Activated gamma-delta T cell (primary cell): ENCODE measurements around the gene CDC123.
"Not testable (repeated sequence)": the region's sequence is repeated elsewhere in the genome, so short reads cannot be mapped to it uniquely, and the experiment has no call there.

ENCODE experiments used
- DNase-seq: peaks from one replicate; lab custom pipeline; 2025; lab: John Stamatoyannopoulos, UW

Gene CDC123

DNA sequence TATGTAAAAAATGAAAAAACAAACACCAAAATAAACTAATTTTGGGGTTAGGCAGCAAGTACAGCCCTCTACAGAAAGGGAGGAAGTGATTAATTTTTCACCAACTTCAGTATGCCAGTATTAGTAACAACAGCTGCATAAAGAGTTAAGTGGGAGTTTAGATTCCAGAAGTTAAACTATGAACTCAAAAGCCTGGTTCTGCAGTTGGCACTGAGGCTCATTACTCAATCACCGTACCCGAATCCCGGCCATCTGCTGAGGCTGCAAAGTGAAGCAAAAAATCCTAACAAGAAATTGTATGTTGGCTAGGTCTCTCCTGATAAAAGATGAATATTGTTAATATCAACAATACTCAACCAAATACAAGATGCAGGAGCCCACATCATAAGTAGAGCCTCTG is 4.3 kb upstream of the CDC123 start:
- DNase-seq, result no peak

DNA sequence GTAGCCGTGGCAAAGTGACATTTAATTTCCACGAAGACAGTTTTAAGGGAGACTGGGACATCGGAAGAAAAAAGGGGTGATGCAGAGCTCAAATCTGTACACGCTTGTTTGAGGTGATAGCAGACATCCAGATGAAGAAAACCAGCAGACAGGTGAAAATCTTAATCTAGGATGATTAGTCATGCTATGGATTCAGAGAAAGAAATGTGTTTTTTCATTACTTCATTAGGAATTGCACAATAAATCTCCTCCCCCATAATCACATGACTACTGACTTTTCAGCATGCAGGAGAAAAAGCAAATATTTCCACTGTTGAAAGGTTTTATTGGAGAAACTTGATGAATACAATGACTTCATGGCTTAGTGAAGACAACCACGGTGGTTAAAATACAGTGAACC is 2.8 kb upstream of the CDC123 start:
- DNase-seq, result no peak

DNA sequence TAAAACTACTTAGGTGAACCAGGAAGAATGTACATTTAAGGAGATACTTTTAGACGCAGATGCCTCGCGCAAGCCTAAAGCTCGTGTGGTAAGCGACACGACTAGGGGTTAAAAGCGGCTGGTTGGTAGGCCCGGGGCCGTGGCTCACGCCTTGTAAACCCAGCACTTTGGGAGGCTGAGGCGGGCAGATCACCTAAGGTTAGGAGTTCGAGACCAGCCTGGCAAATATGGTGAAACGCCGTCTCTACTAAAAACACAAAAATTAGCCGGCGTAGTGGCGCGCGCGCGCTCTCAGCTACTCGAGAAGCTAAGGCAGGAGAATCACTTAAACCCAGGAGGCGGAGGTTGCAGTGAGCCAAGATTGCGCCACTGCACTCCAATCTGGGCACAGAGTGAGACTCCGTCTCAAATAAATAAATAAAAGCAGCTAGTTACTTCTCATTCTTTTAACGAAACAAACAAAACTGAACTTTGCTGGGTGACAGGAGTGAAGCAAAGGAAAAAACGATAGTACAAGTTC is 1.2 kb upstream of the CDC123 start:
- no peak for DNase-seq

DNA sequence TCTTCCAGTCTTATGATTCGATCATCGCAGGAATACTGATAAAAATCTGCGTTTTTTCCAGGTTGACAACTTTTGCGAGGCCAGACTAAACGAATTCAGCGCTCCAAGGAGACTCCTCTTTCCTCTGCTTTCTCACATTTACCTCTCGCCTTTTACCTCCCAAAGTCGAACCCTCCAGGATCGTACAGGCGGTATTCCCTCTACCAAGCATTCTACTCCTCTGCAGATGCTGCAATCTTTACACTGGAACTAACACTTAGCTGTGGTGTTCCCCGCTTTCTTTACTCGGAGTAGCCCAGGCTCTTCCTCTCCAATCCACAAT is 746 bp upstream of the CDC123 start:
- no peak for DNase-seq

DNA sequence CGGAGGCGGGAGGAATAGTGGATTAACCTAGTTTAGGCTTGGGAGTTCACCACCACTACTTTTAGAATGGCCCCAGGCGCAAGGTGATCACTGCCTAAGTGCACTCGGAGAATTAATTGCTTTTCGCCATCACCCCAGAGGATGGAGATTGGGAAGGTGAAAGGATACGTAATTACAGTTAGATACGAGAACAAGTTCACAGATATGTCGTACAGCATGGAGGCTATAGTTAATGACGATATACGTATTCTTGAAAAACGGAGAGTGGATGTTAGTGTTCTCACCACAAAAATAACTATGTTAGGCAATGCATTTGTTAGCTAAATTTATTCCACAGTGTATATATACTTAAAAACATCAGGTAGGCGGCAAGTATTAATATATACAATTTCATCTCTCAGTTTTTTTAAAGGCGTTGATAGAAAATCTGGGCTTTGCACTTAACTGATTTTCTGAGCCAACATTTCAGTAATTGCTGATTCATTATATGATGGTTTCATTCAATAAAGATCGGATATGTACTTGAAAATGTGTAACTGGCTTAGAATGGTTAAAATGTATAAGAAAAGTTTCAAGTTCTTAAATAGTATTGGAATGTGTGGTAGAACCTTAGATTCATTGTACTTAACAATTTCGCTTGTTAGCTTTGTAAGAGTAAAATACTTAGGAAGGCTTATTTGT is 683 bp downstream of the CDC123 start:
- no peak for DNase-seq

DNA sequence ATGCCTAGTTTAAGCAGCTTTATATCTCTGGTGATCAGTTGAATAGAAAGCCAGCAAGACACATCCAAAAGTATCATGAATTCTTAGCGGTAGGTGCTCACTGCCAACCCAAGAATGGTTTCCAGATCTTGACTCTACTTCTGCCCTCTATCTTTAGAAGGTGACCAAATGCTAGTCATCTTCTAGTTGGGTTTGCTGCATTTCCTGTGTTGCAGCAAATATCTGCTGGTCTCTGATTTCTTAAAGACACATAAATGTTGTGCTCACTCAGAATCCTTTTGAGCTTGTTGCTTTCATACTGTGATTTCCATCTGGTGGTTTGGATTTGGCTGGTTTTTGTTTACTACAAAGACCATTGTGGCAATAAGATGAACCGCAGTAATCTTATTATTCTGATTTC is 2.2 kb downstream of the CDC123 start:
- no peak for DNase-seq

DNA sequence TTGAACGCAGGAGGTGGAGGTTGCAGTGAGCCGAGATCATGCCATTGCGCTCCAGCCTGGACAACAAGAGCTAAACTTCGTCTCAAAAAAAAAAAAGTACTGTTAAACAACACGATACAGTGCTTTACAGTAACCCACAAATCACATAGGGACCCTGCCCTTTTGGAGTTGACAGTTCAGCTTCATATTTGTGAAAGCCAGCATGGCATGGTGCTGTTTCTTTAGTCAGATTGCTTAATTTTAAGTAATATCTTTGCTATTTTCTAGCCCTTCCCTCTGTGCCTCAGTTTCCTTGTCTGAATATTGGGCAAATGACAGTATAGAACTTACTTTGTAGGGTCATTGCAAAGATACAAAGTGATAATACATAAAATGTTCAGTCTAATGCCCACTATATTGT is 4.9 kb downstream of the CDC123 start:
- no peak for DNase-seq

DNA sequence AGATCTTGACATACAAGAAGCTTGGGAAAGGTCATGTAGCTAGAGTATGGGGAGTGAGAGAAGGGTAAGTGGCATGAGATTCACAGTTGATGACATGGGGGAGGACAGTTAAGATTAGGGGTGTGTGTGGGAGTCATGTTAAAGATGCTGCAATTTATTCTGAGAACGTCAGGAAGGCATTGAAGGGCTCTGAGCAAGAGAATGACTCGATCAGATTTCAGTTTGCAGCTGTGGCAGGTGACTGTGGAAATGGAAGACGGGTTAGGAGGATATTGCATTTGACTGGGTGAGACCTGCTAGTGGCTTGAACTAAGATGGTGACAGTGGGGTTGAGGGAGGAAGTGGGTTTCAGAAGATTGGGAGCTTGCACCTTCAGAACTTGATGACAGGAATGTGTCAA is 5.6 kb downstream of the CDC123 start:
- no peak for DNase-seq

DNA sequence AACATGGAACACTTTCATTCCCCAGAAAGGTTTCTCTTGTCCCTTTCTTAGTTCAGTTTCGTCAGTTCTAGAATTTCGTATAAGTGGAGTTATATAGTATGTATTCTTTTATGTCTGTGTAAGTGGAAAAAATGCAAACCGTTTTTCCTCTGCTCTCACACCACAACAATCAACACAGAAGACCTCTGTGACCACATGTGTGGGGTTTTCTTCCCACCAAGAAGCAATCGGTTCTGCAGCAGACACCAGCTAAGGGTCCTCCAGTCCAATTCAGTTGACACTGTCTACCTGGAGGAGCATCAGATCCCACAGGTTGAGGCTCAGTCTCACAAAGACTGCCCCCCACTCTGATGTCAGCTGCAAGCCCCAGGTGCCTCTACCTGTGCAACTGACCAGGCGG is 6.2 kb downstream of the CDC123 start:
- DNase-seq, result no peak

DNA sequence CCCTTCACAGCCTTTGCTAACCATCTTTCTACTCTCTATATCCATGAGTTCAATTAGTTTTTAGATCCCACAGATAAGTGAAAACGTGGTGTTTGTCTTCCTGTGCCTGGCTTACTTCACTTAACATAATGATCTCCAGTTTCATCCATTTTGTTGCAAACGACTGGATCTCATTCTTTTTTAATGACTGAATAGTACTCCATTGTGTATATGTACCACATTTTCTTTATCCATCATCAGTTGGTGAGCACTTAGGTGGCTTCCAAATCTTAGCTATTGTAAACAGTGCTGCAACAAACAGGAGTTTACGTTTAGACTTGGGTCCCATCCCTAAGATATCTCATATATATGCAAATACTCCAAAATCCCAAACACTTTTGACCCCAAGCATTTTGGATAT is 9.1 kb downstream of the CDC123 start:
- DNase-seq, result no peak

DNA sequence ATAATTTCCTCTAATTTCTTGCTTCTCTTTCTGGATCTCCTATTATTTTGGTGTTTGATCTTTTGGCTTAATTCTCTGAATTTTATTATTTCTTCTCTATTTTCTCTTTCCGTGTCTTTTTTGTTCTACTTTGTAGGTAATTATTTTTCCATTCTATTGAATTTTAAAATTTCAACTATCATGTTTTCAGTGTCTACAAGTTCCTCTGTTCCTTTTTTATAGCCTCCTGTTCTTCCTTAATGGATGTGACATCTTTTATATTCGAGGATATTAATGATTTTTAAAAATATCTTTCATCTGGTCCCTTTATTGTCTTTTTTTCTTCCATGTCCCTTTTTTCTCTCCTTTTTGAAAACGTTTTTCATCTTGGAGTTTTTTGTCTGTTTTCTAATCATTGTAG is 11.1 kb downstream of the CDC123 start:
- no peak for DNase-seq

DNA sequence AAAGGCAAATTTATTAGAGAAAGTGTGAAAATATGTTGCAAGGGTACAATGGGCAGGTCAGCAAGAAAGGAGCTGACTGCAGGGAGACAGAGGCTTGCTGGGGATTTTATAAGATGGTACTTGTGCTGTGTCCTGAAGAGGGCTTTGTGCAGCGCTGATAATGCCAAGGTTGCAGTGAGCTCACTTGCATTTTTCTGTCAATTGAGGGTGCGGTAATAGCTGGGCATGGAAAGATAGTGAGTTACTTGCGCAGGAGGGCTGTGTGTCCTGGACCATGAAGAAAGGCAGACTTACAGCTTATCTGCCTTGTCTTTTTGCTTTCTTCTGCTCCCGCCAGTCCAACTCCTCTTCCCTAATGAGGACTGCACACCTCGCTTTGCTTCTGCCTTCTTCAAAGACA is 12.5 kb downstream of the CDC123 start:
- DNase-seq, result no peak

DNA sequence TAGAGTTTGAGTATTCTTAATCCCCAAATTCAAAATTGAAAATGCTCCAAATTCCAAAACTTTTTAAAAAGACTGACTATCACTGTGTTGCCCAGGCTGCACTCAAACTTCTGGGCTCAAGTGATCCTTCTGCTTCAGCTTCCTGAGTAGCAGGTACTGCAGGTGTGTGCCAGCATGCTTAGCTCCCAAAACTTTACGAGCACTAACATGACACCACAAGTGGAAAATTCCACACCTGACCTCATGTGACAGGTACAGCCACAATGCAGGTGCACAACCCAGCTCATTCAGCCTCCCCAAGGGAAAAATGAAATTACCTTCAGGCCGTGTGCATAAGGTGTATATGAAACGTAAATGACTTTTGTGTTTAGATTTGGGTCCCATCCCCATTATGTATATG is 16.5 kb downstream of the CDC123 start:
- DNase-seq, result no peak

DNA sequence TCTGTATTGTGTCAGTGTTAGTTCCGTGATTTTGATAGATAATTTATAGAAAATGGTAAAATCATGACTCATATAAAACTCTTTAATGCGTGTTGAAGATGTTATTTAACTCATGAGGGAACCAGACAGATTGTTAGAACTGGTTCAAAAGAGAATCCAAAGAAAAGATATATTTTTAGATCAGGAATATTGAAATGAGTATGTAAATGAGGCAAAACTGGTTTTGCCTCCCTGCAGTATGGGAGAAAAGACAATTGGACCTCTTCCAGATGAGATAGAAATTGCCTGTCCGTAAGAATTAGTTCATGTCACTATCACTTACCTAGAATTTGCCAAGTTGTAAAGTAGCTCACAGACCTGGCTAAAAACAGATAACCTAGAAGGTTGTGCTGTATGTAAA is 17.6 kb downstream of the CDC123 start:
- no peak for DNase-seq

DNA sequence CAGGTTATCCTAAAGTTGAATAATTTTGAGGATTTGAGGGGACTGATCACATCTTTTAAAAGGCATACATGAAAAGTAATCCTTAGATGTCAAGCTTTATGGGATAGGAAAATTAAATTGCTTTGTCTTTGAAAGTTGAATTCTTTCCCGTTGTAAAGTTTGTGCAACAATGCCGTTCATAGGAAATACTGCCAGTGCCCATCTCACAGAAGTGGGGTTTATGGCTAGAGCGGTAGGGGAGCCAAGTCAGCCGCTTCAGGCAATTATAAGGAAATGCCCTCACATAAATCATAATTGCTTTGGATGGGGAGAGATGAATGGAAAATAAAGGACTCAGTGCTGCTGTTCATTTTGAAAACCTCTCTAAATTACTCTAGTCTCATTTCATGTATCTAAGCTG is 18.1 kb downstream of the CDC123 start:
- DNase-seq, result no peak

DNA sequence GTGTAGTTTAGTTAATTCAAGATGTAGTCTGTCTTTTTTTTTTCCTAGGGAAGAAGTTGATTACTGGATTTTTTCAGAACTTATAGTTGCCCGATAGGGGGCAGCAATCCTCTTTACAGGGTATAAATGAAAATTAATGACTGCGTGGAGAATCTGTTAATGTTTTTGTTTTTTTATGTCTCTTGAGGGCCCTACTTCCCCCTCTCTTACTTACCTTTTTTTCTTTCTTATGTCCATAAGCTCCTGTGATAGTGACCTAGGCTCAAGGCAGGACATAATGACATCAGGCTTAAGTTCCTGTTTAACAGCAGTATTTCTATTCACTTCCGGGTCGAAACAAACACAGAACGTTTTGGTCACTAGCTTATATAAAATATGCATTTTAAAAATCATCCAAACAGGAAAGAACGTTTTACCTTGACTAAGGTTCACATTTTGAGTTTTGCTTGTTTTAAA is 18.8 kb downstream of the CDC123 start:
- no peak for DNase-seq

DNA sequence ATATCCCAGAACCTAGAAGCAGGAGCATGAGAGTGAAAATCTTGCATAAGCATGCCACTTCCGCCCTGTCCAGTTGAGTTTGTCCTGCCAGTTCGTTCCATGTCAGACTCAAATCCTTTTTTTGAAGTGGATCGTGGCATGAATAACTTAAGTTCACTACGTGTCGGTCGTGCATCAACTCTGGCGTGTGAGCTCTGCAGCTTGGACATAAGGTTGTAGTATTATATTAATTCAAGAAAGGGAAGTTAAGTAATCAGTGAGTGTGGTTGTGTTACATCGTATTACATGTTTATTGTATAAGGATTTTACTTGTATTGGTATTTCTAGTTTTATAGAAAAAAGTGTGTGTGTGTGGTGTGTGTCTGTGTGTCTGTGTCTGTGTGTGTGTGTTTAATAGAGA is 23.0 kb downstream of the CDC123 start:
- no peak for DNase-seq

DNA sequence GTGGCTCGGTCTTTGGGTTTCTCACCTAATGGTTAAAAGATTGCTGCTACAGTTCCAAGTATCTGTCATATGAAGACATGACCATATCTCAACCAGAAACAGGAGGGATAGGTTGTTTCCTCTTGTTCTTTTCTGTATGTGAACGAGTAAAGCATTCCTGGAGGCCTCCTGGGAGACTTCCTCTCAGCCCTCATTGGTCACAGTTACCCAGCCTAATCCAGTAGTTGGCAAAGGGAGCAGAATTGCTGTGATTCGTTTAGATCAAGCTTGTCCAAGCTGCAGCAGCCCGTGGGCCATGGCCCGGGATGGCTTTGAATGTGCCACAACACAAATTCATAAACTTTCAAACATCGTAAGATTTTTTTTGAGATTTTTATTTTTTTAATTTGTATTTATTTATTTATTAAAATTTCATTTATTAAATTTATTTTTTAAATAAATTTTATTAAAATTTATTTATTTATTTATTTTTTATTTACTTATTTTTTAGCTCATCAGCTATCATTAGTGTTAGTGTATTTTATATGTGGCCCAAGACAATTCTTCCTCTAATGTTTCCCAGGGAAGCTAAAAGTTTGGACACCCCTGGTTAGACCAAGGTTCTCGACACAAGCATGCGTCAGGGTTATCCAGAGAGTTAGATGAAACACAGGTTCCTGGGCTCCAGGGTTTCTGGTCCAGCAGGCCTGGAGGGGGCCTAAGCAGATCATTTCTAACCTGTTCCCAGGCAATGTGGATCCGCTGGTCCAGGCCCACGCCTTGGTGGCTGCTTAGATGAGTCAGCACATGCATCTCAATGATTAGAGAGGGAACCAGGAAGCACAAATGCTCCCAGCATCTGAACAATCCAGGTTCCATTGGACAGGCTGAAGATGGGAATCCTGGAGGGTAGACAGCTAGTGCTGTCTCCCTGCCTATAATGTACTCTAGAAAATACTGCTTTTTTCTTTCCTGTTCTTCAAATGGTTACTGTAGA is 25.6 kb downstream of the CDC123 start:
- no peak for DNase-seq

DNA sequence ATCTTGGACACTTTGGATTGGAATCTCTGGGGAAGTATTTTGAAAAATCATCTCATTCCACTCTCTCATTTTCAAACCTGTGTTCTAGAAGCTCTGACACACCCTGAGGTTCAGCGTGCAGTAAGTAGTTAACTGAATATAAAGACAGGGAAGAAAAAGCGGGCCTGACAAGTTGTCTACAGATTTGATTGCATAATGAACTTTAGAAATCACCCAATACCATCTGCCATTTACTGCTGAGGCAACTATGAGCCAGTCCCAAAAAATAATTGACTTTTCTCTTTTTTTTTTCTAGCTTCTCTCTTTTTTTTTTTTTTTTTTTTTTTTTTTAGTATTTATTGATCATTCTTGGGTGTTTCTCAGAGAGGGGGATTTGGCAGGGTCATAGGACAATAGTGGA is 29.5 kb downstream of the CDC123 start:
- DNase-seq, result no peak

DNA sequence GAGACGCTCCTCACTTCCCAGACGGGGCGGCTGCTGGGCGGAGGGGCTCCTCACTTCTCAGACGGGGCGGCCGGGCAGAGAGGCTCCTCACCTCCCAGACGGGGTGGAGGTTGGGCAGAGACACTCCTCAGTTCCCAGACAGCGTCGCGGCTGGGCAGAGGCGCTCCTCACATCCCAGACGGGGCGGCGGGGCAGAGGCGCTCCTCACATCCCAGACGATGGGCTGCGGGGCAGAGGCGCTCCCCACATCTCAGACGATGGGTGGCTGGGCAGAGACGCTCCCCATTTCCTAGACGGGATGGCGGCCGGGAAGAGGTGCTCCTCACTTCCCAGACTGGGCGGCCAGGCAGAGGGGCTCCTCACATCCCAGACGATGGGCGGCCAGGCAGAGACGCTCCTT is 30.4 kb downstream of the CDC123 start:
- not testable (repeated sequence) for DNase-seq

DNA sequence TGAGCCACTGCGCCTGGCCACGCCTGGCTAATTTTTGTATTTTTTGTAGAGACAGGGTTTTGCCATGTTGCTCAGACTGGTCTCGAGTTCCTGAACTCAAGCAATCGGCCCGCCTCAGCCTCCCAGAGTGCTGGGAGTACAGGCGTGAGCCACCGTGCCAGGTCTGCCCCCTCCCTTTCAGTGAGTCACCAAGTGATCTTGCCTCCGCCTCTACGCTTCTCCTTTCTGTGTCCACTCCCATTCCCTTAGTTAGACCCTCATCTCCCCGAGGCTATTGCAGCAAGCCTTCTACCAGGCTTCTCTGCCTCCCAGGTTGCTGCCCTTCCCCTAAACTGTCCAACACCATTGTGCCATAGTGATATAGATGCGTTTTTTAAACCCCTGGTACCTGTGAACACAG is 32.9 kb downstream of the CDC123 start:
- DNase-seq, result no peak

DNA sequence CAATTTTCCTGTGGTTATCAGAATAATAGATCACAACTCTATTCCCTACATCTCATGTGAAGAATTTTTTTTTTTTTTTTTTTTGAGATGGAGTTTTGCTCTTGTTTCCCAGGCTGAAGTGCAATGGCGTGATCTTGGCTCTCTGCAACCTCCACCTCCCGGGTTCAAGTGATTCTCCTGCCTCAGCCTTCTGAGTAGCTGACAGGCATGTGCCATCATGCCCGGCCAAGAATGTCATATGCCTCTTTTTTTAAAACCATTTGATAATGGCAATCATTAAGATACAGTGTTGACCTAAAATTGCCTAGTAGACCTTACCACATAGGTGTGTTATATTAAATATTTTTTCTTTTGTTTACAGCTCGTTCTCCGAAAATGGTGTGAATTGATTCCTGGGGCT is 38.7 kb downstream of the CDC123 start:
- DNase-seq, result not testable (repeated sequence)

DNA sequence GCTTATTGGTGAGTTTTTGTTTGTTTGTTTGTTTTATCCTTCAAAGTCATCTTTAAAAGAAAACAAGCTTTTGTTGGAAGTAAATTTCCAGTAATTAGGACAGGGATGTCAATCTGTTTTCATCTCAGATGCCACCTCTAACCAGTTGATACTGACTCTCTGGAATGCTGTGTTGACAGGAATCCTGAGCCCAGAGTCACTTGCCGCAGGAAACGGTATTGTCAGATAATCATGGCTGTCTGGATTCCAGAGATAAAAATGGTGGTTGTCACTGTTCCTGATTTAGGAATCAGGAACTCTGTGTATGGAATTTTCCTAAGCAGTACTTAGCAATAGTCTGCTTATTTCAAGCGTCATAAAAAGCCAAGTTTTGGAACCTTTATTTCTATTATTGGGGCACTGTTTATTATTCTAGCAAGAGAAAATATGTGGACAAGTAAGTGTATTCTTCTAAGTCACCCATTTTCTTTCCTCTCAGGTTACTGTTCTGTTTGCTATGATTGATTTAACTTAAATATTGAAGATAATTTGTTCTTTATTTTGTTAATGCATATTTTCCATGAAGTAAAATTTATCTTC is 39.2 kb downstream of the CDC123 start:
- DNase-seq, result no peak
